ENCODE measurements around the gene NRXN3.
A peak's percentile ranks its signal among the peaks of the same experiment; 100 is the strongest.
"Not testable (repeated sequence)": the region's sequence is repeated elsewhere in the genome, so short reads cannot be mapped to it uniquely, and the experiment has no call there.

Gene NRXN3

GRCh38 chr14:78403278-78403815 is 233.2 kb downstream of the NRXN3 start:
- DNase-seq (ENCODE audit: low read depth in 2 of 2), result no peak

- DNase-seq (ENCODE audit: low read depth in 2 of 2), result no peak
These were observed 235.1 kb downstream of the NRXN3 start for GRCh38 chr14:78405079-78405856.

- DNase-seq (ENCODE audit: low read depth in 2 of 2), result no peak
These were observed 242.3 kb downstream of the NRXN3 start for GRCh38 chr14:78412475-78412874.

- DNase-seq (ENCODE audit: low read depth in 2 of 2), result no peak
These were observed 244.0 kb downstream of the NRXN3 start for GRCh38 chr14:78414172-78414571.

GRCh38 chr14:78417532-78417931 is 247.4 kb downstream of the NRXN3 start:
- no peak for DNase-seq (ENCODE audit: low read depth in 2 of 2)

GRCh38 chr14:78424311-78424710 is 254.1 kb downstream of the NRXN3 start:
- no peak for DNase-seq (ENCODE audit: low read depth in 2 of 2)

- no peak for DNase-seq (ENCODE audit: low read depth in 2 of 2)
These were observed 255.2 kb downstream of the NRXN3 start for GRCh38 chr14:78425330-78425729.

- DNase-seq (ENCODE audit: low read depth in 2 of 2), result no peak
These were observed 255.6 kb downstream of the NRXN3 start for GRCh38 chr14:78425782-78426181.

GRCh38 chr14:78432046-78432445 is 261.9 kb downstream of the NRXN3 start:
- DNase-seq (ENCODE audit: low read depth in 2 of 2), result no peak

GRCh38 chr14:78437448-78437847 is 267.3 kb downstream of the NRXN3 start:
- not testable (repeated sequence) for DNase-seq (ENCODE audit: low read depth in 2 of 2)

GRCh38 chr14:78440356-78440894 is 270.3 kb downstream of the NRXN3 start:
- DNase-seq (ENCODE audit: low read depth in 2 of 2), result no peak

GRCh38 chr14:78443834-78444233 is 273.7 kb downstream of the NRXN3 start:
- no peak for DNase-seq (ENCODE audit: low read depth in 2 of 2)

GRCh38 chr14:78445275-78445674 is 275.1 kb downstream of the NRXN3 start:
- DNase-seq (ENCODE audit: low read depth in 2 of 2), result no peak

- no peak for DNase-seq (ENCODE audit: low read depth in 2 of 2)
These were observed 276.6 kb downstream of the NRXN3 start for GRCh38 chr14:78446807-78447206.

- DNase-seq (ENCODE audit: low read depth in 2 of 2), result peak; percentile 10 to 29
These were observed 278.3 kb downstream of the NRXN3 start for GRCh38 chr14:78448164-78449094.

- no peak for DNase-seq (ENCODE audit: low read depth in 2 of 2)
These were observed 280.6 kb downstream of the NRXN3 start for GRCh38 chr14:78450669-78451318.

GRCh38 chr14:78451319-78451695 is 281.1 kb downstream of the NRXN3 start:
- no peak for DNase-seq (ENCODE audit: low read depth in 2 of 2)

- no peak for DNase-seq (ENCODE audit: low read depth in 2 of 2)
These were observed 285.8 kb downstream of the NRXN3 start for GRCh38 chr14:78455896-78456435.

GRCh38 chr14:78469947-78470346 is 299.8 kb downstream of the NRXN3 start:
- DNase-seq (ENCODE audit: low read depth in 2 of 2), result no peak

- DNase-seq (ENCODE audit: low read depth in 2 of 2), result no peak
These were observed 309.1 kb downstream of the NRXN3 start for GRCh38 chr14:78479127-78479780.

- DNase-seq (ENCODE audit: low read depth in 2 of 2), result no peak
These were observed 313.9 kb downstream of the NRXN3 start for GRCh38 chr14:78484028-78484427.

All from stimulated activated CD8-positive, alpha-beta memory T cell treated with anti-CD3 and anti-CD28 coated beads, Interleukin-2, amount 100 ng/mL, for 48 hours (primary cell).